GM18517 (cell line): Measurements from ENCODE around the gene ATP1A4.

ENCODE experiments used
- ATAC-seq: cut with Tn5 transposase; IDR thresholded peaks from one replicate; pipeline ENCODE4 v1.9.1; 2021; ENCODE audit warnings: mild to moderate bottlenecking, moderate library complexity; ENCODE audit not compliant: unreplicated experiment

Gene ATP1A4

DNA sequence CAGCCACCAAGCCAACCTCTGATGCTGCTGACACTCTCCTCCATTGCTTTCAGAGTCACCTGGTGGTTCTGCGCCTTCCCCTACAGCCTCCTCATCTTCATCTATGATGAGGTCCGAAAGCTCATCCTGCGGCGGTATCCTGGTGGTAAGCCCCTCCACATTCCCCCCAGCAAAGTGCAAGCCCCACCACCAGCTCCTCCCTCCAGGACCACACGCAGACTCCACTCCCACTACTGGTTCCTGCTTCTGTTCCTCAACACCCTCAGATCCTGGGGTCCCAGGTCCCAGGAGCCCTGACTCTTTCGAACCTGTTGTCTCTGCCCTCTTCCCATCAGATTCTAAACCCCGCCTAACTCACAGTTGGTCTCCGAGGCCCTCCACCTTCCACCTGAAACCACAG, 11.6 kb upstream of the ATP1A4 start:
- no peak for ATAC-seq

DNA sequence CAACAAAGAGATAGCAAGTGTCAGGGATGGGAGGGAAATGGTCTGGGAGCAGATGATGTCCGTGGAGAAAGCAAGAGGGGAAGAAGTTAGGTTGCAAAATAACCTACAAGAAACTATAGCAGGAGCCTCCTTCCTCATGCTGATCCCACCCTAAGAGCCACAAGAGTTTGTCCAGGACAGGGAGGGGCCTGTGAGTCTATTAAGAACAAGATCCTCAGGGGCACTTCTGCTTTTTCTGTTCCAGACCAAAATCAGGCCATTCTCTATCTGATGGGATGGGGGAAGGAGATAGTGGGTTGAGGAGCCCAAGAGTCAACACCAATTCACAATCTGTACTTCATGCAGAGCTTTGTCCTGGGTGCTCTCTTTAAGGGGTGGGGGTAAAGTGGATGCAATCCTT, 7.7 kb upstream of the ATP1A4 start:
- no peak for ATAC-seq

DNA sequence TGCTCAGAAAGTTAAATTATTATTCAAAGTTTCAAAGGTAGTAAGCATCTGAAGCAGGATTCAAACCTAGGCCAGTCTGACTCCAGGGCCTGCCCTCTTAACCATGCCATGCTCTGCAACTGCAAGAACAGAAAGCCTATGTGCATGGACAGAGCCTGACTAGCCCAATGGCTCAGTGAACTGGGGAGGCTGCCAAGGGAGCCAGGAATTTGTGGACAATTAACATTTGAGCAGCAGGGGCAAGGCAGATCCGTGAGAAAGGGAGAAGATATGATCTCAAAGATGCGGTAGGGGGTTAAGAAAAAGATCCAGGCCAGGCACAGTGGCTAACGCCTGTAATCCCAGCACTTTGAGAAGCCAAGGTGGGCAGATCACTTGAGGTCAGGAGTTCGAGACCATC, 6.5 kb upstream of the ATP1A4 start:
- no peak for ATAC-seq

DNA sequence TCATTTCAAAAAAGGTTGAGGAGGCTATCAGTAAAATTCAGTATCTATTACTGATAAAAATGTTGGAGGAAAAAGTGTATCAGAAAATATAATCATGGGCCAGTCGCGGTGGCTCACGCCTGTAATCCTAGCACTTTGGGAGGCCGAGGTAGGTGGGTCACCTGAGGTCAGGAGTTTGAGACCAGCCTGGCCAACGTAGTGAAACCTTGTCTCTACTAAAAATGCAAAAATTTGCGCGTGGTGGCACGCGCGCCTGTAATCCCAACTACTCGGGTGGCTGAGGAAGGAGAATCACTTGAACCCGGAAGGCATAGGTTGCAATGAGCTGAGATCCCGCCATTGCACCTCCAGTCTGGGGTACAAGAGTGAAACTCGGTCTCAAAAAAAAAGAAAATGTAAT, 5.3 kb upstream of the ATP1A4 start:
- no peak for ATAC-seq

DNA sequence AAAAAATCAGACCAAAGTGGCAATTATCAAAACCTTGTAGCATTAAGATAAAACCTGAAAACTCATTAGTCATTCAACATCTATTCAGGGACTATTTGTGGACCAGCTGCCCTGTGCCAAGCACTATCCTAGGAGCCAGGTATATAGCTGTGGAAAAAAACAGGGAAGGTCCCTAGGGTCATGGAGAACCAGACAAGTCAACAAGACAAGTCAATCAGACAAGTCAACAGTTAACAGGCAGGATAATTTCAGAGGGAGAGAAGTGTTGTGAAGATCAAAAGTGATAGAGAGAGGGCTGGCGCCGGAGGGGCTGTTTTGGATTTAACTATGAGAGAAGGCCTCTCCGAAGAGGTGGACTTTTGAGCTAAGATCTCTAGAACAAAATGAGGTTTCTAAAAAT, 3.3 kb upstream of the ATP1A4 start:
- no peak for ATAC-seq

DNA sequence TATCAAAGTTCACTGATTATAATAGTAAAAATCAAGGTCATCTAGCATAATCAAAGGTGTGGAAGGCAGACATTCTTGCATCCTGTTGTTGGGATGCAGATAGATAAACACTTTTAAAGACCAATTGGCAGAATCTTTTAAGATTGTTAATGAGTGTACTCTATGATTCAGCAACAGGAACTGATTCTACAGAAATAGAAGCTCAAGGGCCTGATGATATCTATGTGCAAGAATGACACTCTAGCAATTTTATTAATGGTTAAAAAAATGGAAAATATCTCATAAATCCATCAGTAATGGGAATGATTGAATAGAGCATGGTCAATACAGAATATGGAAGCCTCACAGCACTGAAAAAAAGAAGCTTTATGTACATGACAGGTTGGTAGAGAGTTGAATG, 2.2 kb upstream of the ATP1A4 start:
- no peak for ATAC-seq

DNA sequence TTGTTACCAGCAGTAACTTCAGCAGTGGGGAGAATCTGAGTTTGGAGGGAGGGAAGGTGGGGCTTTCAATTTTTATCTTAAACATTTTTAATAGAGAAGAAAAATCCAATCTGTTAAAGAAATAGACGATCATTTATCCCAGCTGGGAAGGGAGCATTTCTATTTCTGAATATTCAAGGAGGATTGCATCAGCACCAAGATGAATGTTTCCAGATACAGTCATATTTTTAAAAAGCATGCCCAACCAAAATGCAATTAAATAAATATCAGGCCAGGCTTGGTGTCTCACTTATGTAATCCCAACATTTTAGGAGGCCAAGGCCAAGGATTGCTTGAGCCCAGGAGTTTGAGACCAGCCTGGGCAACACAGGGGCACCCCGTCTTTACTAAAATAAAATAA, 1.7 kb upstream of the ATP1A4 start:
- no peak for ATAC-seq

DNA sequence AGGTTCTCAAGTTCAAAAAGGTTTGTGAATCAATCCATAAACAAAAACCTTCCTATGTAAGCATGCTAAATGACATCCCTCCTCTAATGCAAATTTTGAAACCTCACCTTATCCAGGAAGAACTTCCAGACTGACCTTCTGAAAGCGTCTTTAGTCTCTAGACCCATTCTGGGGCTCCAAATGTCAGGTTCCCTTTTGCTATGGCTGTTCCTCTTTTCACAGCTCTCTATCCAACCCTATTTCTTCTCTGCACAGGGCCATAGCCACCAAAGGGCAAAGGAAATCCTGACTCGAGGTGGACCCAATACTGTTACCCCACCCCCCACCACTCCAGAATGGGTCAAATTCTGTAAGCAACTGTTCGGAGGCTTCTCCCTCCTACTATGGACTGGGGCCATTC, 3.4 kb downstream of the ATP1A4 start:
- ATAC-seq: no peak

DNA sequence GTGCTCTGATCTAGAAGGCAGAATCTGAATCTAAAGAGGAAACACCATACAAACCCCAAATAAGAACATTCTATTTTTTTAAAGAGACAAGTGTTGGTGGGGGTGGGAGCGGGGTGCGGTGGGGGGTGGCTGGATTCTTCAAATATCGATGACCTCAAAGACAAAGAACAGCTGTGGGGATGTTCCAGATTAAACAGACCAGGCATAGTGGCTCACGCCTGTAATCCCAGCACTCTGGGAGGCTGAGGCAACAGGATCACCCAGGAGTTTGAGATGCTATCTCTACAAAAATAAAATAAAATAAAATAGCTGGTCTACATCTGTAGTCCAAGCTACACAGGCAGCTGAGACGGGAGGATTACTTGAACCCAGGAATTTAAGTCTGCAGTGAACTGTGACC, 5.0 kb downstream of the ATP1A4 start:
- no peak for ATAC-seq

DNA sequence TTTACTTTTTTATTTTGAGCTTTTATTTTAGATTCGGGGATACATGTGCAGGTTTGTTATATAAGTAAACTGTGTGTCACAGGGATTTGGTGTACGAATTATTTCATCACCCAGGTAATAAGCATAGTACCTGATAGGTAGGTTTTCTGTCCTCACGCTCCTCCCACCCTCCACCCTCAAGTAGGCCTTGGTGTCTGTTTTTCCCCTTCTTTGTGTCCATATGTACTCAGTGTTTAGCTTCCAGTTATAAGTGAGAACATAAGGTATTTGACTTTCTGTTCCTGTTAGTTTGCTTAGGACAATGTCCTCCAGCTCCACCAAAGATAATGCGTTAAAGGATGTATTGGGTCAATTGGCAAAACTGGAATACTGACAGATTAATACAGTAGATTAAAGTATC, 5.8 kb downstream of the ATP1A4 start:
- no peak for ATAC-seq

DNA sequence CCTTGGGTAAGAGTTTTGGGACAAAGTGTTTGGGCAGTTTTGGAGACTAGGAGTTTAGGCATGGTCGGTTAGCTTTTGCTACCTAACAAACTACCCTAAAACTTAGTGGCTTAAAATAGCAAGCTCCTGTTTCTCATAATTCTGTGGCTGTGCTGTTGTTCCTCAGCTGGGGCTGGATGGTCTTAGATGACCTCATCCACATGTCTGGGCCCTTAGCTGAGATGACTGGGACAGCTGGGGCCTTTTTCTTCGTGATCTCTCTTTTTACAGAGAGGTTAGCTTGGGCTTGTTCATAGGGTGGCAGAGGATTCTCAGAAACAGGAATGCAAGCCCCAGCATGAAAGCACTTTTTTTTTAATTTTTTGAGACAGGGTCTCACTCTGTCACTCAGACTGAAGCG, 6.6 kb downstream of the ATP1A4 start:
- ATAC-seq: no peak

DNA sequence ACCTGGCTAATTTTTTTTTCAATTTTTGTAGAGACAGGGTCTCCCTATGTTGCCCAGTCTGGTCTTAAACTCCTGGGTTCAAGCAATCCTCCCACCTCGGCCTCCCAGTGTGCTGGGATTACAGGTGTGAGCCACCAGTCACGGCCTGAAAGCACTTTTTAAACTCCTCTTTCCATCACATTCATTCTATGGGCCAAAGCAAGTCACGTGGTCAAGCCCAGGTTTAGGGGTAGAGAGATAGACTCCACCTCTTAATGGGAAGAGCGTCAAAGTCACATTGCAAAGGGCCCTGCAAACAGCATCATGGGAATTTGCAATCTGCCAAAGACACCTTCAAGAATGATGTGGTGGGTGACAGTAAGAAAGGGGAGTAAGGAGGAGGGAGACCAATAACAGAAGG, 7.1 kb downstream of the ATP1A4 start:
- ATAC-seq: no peak

DNA sequence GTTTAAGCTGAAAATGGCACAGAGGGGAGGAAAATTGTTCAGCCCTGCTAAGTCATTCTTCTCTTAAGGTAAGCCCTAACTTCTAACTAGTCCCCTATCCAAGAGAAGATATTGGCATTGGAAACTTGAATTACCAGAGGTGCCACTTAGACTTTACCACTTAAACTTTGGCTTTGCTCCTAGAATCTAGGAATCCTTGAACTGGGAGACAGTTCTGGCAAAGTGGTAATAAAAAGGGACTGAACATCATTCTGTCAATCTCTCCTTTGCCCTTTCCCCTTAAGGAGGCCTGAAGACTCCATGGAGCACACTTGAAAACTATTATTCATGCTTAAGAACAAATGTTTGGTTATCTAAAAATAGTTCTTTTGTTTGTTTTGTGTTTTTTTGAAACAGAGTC, 8.4 kb downstream of the ATP1A4 start:
- ATAC-seq: no peak

DNA sequence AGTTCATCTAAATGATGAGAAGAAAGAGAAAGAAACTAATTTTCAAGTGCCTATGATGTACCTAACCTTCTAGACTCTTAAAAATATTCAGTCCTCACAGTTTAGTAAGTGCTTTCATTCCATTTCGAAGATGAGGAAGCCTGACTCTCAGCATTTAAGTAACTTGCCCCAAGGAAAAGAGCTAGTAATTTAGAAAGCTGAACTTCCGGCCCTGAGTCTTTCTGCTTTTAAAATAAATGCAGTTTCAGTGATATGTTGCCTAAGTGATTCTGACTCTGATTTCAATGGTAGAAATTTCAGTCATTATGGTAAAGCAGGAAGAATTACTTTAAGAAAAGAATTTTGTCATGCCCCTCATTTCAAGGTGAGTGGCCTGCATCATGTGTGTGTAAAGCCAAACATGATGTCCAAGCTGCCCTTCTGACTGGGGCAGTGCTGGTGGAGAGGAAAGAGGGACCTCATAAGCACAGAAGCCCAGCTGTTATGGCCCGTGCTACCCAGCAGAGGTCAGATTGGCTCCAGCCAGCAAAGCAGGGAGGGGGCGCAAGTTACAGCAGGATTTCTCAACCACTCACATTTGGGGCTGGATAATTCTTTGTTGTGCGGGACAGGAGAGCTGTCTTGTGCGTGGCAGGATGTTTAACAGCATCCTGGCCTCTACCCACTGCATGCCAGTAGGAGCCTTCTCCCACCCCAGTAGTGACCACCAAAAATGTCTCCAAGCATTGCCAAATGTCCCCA, 10.7 kb downstream of the ATP1A4 start:
- no peak for ATAC-seq

DNA sequence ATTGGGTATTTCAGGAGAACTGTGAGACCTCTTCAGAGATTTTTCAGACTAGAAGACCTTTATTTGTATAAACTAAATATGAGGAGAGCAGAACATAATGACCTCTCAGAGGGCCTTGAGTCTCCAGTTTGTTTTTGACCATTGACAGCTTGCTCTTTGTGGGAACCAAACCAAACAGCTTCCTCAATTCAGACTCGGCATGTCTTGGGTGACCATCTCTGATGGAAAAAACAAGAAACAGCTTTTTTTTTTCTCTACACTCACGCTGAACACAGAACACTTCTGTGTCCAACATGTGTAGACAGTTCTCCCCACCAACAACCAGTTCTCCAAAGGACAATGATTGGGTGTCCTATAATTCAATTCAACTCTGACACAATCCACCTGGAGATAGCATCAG, 11.5 kb downstream of the ATP1A4 start:
- no peak for ATAC-seq

DNA sequence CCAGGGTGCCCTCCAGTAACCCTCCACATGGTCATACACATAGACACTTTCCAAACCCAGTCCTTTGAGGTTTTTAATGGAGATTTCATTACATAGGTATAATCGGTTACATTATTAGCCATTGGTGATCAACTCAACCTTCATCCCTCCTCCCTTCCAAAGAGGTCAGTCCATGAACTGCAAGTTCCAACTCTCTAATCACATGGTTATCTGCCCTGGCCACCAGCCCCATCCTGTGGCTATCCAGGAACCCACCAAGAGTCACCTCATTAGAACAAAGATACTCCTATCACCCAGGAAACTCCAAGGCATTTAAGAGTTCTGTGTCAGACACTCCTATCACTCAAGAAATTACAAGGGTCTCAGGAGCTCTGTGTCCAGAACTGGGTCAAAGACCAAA, 12.2 kb downstream of the ATP1A4 start:
- no peak for ATAC-seq

DNA sequence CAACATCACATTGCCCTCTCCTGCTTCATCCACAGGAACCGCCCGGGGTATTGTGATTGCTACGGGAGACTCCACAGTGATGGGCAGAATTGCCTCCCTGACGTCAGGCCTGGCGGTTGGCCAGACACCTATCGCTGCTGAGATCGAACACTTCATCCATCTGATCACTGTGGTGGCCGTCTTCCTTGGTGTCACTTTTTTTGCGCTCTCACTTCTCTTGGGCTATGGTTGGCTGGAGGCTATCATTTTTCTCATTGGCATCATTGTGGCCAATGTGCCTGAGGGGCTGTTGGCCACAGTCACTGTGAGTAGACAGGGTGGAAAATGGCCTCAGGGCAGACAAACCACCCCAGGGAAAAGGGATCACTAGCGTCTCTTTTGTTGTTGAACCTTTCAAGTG, 12.7 kb downstream of the ATP1A4 start:
- no peak for ATAC-seq

DNA sequence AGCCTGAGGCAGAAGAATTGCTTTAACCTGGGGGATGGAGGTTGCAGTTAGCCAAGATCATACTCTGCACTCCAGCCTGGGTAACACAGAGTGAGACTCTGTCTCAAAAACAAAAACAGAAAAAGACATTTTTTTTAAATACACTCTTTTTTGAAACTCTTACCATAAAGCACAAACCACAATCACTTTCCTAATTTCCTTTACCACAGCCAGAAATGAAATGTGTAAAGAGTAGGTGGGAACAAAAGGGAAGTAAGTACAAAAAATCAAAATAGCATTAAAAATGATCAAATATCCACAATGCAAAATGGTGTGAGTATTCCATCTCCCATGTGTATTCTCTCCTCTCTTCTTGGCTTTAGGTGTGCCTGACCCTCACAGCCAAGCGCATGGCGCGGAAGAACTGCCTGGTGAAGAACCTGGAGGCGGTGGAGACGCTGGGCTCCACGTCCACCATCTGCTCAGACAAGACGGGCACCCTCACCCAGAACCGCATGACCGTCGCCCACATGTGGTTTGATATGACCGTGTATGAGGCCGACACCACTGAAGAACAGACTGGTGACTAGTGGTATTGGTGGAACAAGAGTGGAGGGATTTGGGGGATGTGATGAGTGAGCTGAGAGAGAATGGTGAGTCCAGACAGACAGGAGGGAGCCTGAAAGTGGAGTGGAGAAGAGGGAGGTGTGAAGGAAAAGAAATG, 14.9 kb downstream of the ATP1A4 start:
- ATAC-seq: no peak

DNA sequence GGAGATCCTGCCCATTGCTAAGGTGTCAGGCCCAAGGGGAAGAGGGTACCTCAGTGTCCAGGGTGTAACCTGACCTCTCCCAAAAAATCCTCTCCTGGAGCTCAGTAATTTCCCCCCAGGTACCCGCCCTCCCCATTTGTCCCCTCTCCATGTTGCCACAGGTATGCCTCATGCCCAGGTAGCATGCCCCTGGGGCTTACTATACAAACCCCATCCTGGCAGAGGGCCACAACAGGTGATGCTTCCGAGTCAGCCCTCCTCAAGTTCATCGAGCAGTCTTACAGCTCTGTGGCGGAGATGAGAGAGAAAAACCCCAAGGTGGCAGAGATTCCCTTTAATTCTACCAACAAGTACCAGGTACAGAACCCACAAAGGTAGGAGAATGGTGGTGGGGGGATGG, 15.7 kb downstream of the ATP1A4 start:
- no peak for ATAC-seq

DNA sequence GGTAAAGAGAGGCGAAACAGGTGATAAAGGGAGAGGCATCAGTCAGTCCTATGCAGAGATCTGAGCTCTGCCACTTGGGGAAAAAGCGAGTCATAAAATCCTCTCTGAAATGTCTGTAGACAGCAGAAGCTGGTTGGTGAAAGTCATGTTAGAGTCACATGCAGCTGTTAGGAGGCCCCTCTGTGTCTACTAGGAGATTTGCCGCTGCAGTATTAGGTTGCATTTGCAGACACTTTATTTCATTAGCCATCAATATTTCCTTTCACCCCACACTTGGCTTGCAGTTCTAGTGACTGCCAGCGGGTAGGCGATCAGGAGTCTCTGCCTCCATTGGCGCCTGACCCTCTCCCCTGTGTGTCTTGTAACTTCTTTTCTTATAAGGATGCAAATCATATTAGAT, 16.2 kb downstream of the ATP1A4 start:
- no peak for ATAC-seq

DNA sequence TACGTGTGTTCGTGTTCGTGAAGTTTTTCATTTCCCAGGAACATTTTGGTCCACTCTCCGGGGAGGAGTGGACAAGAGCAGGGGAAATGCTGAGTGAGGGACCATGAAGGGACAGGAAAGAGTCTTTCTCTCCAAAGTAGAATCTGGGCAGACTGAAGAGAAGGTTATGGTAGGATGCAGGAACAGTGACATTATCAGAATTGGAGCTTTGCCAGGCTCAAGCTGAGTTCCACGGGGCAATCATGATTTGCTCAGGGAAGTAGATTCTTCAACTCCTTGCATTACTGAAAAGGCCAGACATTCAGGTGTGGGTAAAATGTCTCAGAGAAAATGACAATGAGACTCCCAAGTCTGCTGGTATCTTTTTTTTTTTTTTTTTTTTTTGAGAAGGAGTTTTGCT, 16.6 kb downstream of the ATP1A4 start:
- no peak for ATAC-seq

DNA sequence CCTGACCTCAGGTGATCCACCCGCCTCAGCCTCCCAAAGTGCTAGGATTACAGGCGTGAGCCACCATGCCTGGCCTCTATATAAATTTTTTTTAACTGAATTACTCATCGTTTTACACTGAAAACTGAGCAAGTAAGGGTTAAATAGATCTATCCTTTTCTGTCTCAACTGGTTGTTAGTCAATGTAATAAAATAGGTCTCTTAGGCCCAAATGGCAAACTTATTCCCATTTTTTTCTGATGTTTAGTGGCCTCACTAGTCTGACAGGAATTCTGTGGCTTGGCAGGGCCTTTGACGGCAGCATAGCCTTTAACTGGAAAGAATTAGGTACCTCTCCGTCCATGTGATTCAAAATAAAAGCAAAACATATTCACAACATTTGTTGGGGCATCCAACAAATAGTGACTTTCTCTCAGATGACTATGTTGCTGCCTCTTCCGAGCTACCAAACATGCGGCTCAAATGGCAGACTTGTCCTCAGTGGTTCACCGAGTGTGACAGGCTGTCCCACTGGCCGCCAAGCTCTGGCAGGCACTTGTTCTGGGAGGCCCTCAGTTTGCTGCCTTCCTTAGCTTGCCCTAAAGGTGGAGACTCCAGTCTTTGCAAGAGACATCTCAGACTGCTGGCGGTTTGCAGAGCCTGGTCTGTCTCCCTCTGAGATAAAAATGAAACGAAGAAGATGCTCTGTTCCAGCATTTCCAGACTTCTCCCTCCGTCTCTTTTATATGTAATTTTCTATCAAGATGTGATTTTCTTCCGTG, 17.4 kb downstream of the ATP1A4 start:
- ATAC-seq: no peak
